Trophoblast cell (in vitro differentiated cells and primary cell): ENCODE results near the gene CTXN1.
A peak's percentile ranks its signal among the peaks of the same experiment; 100 is the strongest.

ENCODE experiments used
- DNase-seq, 2 donors: peaks; one replicate each; pipeline ENCODE4 v3.0.0-alpha.2; 2016
- H2AFZ ChIP-seq: 2 replicates; pipeline ENCODE4 v1.6.1; 2013; ENCODE audit warnings: low read length, moderate library complexity, mild to moderate bottlenecking; ENCODE audit not compliant: insufficient read depth, poor library complexity
- H2AK5ac ChIP-seq: 2 replicates; pipeline ENCODE4 v1.6.1; 2013; ENCODE audit warnings: mild to moderate bottlenecking, low read length
- H2BK120ac ChIP-seq: 2 replicates; pipeline ENCODE4 v1.6.1; 2013; ENCODE audit warnings: low read length, mild to moderate bottlenecking, moderate library complexity; ENCODE audit not compliant: insufficient read depth, poor library complexity
- H2BK12ac ChIP-seq: 2 replicates; pipeline ENCODE4 v1.6.1; 2013; ENCODE audit warnings: mild to moderate bottlenecking, low read length, moderate library complexity
- H2BK5ac ChIP-seq: 2 replicates; pipeline ENCODE4 v1.6.1; 2013; ENCODE audit warnings: low read length, low read depth, moderate library complexity, mild to moderate bottlenecking; ENCODE audit not compliant: poor library complexity
- H3K14ac ChIP-seq: 2 replicates; pipeline ENCODE4 v1.6.1; 2013; ENCODE audit warnings: mild to moderate bottlenecking, low read length
- H3K18ac ChIP-seq: 2 replicates; pipeline ENCODE4 v1.6.1; 2013; ENCODE audit warnings: mild to moderate bottlenecking, low read length
- H3K23ac ChIP-seq: 2 replicates; pipeline ENCODE4 v1.6.1; 2013; ENCODE audit warnings: low read length
- H3K27ac ChIP-seq: 2 replicates; pipeline ENCODE4 v1.5.1; 2013; ENCODE audit warnings: low read depth, mild to moderate bottlenecking, inconsistent platforms, low read length, moderate library complexity
- H3K27me3 ChIP-seq: 2 replicates; pipeline ENCODE4 v1.6.1; 2013; ENCODE audit warnings: inconsistent platforms, mild to moderate bottlenecking, low read length, moderate library complexity; ENCODE audit not compliant: insufficient read depth
- H3K36me3 ChIP-seq, 2 experiments: 1 replicate in 1 of 2; 2 replicates in 1 of 2; pipeline ENCODE4 v1.6.1; 2013; ENCODE audit warnings: low read length in 2 of 2, mild to moderate bottlenecking in 2 of 2, moderate library complexity in 1 of 2; ENCODE audit not compliant: insufficient read depth in 2 of 2, control insufficient read depth in 1 of 2
- H3K4ac ChIP-seq: 2 replicates; pipeline ENCODE4 v1.6.1; 2013; ENCODE audit warnings: low read depth, mild to moderate bottlenecking, low read length, moderate library complexity
- H3K4me1 ChIP-seq, 2 experiments: 1 replicate in 1 of 2; 2 replicates in 1 of 2; pipeline ENCODE4 v1.6.1; 2013; ENCODE audit warnings: low read length in 2 of 2, mild to moderate bottlenecking in 2 of 2, moderate library complexity in 1 of 2; ENCODE audit not compliant: insufficient read depth in 2 of 2, control insufficient read depth in 1 of 2
- H3K4me2 ChIP-seq: 2 replicates; pipeline ENCODE4 v1.6.1; 2013; ENCODE audit warnings: inconsistent platforms, mild to moderate bottlenecking, low read length, moderate library complexity
- H3K4me3 ChIP-seq: 2 replicates; pipeline ENCODE4 v1.5.1; 2013; ENCODE audit warnings: mild to moderate bottlenecking, low read depth, low read length, inconsistent platforms
- H3K79me1 ChIP-seq: one replicate; pipeline ENCODE4 v1.6.1; 2013; ENCODE audit warnings: low read length
- H3K79me2 ChIP-seq: 2 replicates; pipeline ENCODE4 v1.6.1; 2013; ENCODE audit warnings: low read length, mild to moderate bottlenecking; ENCODE audit not compliant: control insufficient read depth, insufficient read depth, poor library complexity
- H3K9ac ChIP-seq: 2 replicates; pipeline ENCODE4 v1.6.1; 2013; ENCODE audit warnings: mild to moderate bottlenecking, low read length
- H3K9me3 ChIP-seq: 2 replicates; pipeline ENCODE4 v1.6.1; 2013; ENCODE audit warnings: low read depth, mild to moderate bottlenecking, control low read depth, inconsistent platforms, low read length; ENCODE audit not compliant: insufficient read depth
- H4K12ac ChIP-seq: 2 replicates; pipeline ENCODE4 v1.6.1; 2013; ENCODE audit warnings: low read depth, mild to moderate bottlenecking, low read length, moderate library complexity
- H4K8ac ChIP-seq: 2 replicates; pipeline ENCODE4 v1.6.1; 2013; ENCODE audit warnings: low read depth, mild to moderate bottlenecking, low read length, moderate library complexity
- H4K91ac ChIP-seq: one replicate; pipeline ENCODE4 v1.6.1; 2013; ENCODE audit warnings: low read depth, mild to moderate bottlenecking, low read length, moderate library complexity
- WGBS: extraction: QIAGEN DNeasy Blood & Tissue Kit; methylation state at CpG from one replicate; pipeline ENCODE4 v1.1.7; 2013; ENCODE audit warnings: missing lambda C conversion rate; ENCODE audit not compliant: insufficient read length, insufficient coverage; ENCODE audit errors: extremely low coverage; 5-methylcytosine and 5-hydroxymethylcytosine counted together

Gene CTXN1

DNA sequence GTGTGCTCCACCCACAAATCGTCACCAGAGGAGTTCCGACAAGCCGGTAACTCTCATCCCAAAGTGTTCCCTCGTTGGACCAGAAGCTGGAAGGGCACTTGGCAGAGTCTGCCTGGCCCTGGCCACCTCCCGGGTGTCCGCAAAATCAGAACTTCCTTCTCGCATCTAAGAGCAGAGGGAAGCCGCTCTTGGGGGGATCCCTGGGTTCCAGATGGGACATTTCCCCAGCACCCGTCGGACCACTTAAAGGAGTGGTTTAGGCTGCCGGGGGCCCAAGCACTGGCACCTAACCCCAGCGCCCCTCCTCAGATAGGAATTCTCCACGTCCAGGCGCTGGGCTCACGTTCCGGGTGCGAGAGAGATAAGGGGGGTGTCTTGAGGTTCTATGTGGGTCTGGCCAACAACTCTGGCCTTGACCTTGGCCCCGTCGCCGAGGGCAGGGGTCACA, 23.1 kb downstream of the CTXN1 start:
- Histone ChIP-seq H3K27ac (no peak overlapping the region), H3K9me3 (peaks cover 2% of the 10 kb centered on the region), H2AFZ (peak overlapping the region; percentile 91), H2AK5ac (peak overlapping the region; percentile 86), H3K9ac (peak overlapping the region; percentile 92), H3K27me3 (no peaks in the 10 kb centered on the region), H3K14ac (peak overlapping the region; percentile 88), H3K79me2 (peaks cover 17% of the 10 kb centered on the region), H3K79me1 (peaks cover 16% of the 10 kb centered on the region), H3K23ac (no peak overlapping the region), H3K36me3 (peaks cover 7 to 8% of the 10 kb centered on the region in 2 experiments), H3K4me1 (peaks cover 13 to 15% of the 10 kb centered on the region in 2 experiments), H4K91ac (peak overlapping the region; percentile 97), H3K4me2 (peak overlapping the region; percentile 97), H3K4ac (peak overlapping the region; percentile 95), H4K8ac (peak overlapping the region; percentile 99), H3K4me3 (peak overlapping the region; percentile 75), H4K12ac (peak overlapping the region; percentile 99), H3K18ac (peak overlapping the region; percentile 97), H2BK120ac (peak overlapping the region; percentile 86), H2BK12ac (peak overlapping the region; percentile 20), H2BK5ac (peak overlapping the region; percentile 70)
- no CpG with 5 or more reads among the region's 20 CpGs for WGBS
- DNase-seq, result peak in 1 of 2 donors; percentile 31

DNA sequence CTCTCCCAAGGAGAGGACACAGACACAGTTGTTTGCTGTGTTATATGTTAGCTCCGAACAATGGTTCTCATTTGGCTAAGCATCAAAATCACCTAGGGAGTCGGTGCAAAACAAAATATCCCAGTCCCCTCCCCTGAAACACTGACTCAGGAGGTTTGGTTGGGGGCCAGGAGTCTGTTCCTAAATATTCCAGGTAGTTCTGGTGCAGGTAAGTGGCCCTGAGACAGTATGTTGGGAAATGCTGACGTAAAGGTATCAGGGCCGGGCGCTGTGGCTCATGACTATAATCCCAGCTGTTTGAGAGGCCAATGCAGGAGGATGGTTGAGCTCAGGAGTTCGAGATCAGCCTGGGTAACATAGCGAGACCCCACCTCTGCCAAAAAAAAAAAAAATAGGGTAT, 24.6 kb downstream of the CTXN1 start:
- no peak overlapping the region for H2AFZ ChIP-seq
- H4K12ac ChIP-seq, result no peak overlapping the region
- H2BK120ac ChIP-seq, result no peak overlapping the region
- no peak overlapping the region for H2AK5ac ChIP-seq
- H3K79me1 ChIP-seq, result peaks cover 16% of the 10 kb centered on the region
- no peak overlapping the region for H4K91ac ChIP-seq
- peaks cover 17% of the 10 kb centered on the region for H3K79me2 ChIP-seq
- no peaks in the 10 kb centered on the region for H3K27me3 ChIP-seq
- DNase-seq, result no peak
- no peak overlapping the region for H4K8ac ChIP-seq
- no peak overlapping the region for H3K4ac ChIP-seq
- H3K9me3 ChIP-seq, result peaks cover 2% of the 10 kb centered on the region
- no peak overlapping the region for H3K27ac ChIP-seq
- H3K4me3 ChIP-seq, result no peak overlapping the region
- WGBS, result no CpG with 5 or more reads among the region's 7 CpGs
- peaks cover 4 to 6% of the 10 kb centered on the region in 2 experiments for H3K36me3 ChIP-seq
- H3K4me1 ChIP-seq, result peaks cover 13 to 15% of the 10 kb centered on the region in 2 experiments
- no peak overlapping the region for H2BK5ac ChIP-seq
- no peak overlapping the region for H3K14ac ChIP-seq
- H2BK12ac ChIP-seq, result no peak overlapping the region
- no peak overlapping the region for H3K18ac ChIP-seq
- H3K9ac ChIP-seq, result no peak overlapping the region
- no peak overlapping the region for H3K23ac ChIP-seq
- H3K4me2 ChIP-seq, result no peak overlapping the region

DNA sequence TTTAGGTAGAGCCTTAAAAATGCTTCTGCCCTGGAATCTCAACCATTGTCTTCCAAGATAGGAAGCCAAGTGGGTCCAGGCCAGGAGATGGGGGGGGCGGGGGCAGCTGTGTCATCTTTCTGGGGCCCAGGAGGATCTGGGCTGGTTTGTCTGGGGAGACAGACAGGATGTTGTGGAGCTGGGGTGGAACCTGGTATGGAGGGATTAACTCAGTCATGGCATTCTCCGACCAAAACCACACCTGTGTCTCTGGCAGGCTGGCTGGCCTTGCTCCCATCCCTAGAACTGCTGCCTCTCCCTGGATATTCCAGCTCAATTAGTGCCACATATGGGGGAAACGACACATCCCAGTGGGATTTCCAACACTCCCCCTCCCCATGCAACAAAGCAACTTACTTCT, 25.0 kb downstream of the CTXN1 start:
- peaks cover 16% of the 10 kb centered on the region for H3K79me1 ChIP-seq
- H4K91ac ChIP-seq, result no peak overlapping the region
- no peak overlapping the region for H4K12ac ChIP-seq
- H2BK12ac ChIP-seq, result no peak overlapping the region
- H3K14ac ChIP-seq, result no peak overlapping the region
- no peak overlapping the region for H2AK5ac ChIP-seq
- peaks cover 17% of the 10 kb centered on the region for H3K79me2 ChIP-seq
- peaks cover 3 to 4% of the 10 kb centered on the region in 2 experiments for H3K36me3 ChIP-seq
- H3K27me3 ChIP-seq, result no peaks in the 10 kb centered on the region
- H3K23ac ChIP-seq, result no peak overlapping the region
- H2AFZ ChIP-seq, result no peak overlapping the region
- no peak overlapping the region for H3K4ac ChIP-seq
- H3K4me3 ChIP-seq, result no peak overlapping the region
- no peak overlapping the region for H3K9ac ChIP-seq
- no CpG with 5 or more reads among the region's 3 CpGs for WGBS
- H3K4me1 ChIP-seq, result peaks cover 13 to 15% of the 10 kb centered on the region in 2 experiments
- no peak overlapping the region for H2BK120ac ChIP-seq
- H3K4me2 ChIP-seq, result no peak overlapping the region
- no peak for DNase-seq
- no peak overlapping the region for H3K27ac ChIP-seq
- no peak overlapping the region for H3K18ac ChIP-seq
- H2BK5ac ChIP-seq, result no peak overlapping the region
- no peak overlapping the region for H4K8ac ChIP-seq
- H3K9me3 ChIP-seq, result peaks cover 2% of the 10 kb centered on the region

DNA sequence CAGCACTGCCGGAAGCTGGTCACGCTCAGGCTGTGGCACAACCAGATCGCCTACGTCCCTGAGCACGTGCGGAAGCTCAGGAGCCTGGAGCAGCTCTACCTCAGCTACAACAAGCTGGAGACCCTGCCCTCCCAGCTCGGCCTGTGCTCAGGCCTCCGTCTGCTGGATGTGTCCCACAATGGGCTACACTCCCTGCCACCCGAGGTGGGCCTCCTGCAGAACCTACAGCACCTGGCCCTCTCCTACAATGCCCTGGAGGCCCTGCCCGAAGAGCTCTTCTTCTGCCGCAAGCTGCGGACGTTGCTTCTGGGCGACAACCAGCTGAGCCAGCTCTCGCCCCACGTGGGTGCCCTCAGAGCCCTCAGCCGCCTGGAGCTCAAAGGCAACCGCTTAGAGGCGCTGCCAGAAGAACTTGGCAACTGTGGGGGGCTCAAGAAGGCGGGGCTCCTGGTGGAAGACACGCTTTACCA, 25.5 kb downstream of the CTXN1 start:
- H2BK120ac ChIP-seq, result no peak overlapping the region
- H3K23ac ChIP-seq, result no peak overlapping the region
- H3K4me3 ChIP-seq, result no peak overlapping the region
- no peak overlapping the region for H2AK5ac ChIP-seq
- no peak overlapping the region for H3K18ac ChIP-seq
- H3K4me2 ChIP-seq, result no peak overlapping the region
- no peaks in the 10 kb centered on the region for H3K36me3 ChIP-seq
- no peak for DNase-seq
- H3K4ac ChIP-seq, result no peak overlapping the region
- H3K27ac ChIP-seq, result no peak overlapping the region
- peaks cover 17% of the 10 kb centered on the region for H3K79me2 ChIP-seq
- H2BK12ac ChIP-seq, result no peak overlapping the region
- no peak overlapping the region for H3K9ac ChIP-seq
- peaks cover 16% of the 10 kb centered on the region for H3K79me1 ChIP-seq
- no peak overlapping the region for H2BK5ac ChIP-seq
- no peaks in the 10 kb centered on the region for H3K27me3 ChIP-seq
- H4K12ac ChIP-seq, result no peak overlapping the region
- no CpG with 5 or more reads among the region's 21 CpGs for WGBS
- no peak overlapping the region for H2AFZ ChIP-seq
- no peak overlapping the region for H4K8ac ChIP-seq
- peaks cover 2% of the 10 kb centered on the region for H3K9me3 ChIP-seq
- H3K4me1 ChIP-seq, result peaks cover 15% of the 10 kb centered on the region in 2 experiments
- H4K91ac ChIP-seq, result no peak overlapping the region
- no peak overlapping the region for H3K14ac ChIP-seq
